Measurements from ENCODE around the gene C17orf114.
A peak's percentile ranks its signal among the peaks of the same experiment; 100 is the strongest.
"Not testable (repeated sequence)": the region's sequence is repeated elsewhere in the genome, so short reads cannot be mapped to it uniquely, and the experiment has no call there.

Gene C17orf114

DNA sequence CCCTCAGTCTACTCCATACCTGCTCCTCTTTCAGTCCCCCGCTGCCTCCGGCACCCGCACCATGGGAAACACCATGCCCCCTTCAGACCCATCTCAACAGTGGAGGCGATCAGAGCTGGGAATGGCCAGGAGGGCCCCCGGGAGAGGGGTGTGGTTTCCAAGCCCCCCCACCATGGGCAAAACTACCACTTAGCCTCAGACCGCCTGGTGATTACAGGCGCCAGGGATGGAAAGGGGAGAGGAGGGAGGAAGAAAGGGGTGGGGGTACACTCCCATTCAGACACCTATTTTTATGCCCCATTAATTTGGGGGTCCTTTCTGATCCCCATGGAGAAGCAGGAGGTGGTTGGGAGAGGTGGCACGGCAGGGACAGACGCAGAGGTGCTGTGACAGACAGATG lies at the start of gene C17orf114:
C17orf114 (minus strand) TSS at position 101 of the 400 bp plus-strand sequence.
- no peak for DNase-seq (ENCODE audit: low read depth in 2 of 2)

DNA sequence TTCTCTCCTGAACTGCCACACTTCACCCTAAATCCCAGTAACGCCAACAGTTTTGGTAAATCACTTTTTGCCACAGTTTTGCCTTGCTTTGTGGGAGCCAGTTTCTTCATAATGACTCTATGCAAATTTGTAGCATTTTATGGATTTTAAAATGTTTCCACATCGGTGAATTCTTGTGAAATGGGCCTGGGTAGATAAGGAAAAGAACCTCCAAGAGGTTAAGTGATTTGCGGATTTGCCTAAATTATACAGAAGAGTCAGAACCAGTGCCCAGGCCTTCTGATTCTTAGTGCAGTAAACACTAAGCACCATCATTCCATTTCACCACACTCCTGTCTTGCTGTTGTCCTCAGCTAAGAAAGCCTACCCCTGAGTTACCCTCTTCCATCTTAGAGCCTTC lies 49.0 kb upstream of the C17orf114 start:
- DNase-seq (ENCODE audit: low read depth in 2 of 2), result no peak

DNA sequence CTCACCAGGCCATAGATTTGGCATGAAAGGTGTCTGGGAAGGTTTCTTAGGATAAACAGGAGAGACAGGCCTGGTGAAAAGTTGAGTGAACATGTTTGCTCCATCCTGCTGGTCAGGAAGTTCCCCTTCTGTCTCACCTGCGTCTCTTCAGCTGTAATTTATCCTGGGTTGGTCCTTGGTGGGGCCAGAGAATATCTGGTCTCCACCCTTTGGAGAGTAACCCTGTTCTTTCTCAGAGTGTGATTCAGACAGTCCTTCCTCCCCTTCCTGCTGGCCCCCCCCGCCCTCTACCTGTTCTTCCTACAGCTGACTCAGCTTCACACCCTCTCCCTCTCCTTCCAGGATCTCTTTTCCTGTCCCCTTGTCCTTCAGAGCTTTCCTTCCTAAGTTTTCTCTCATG lies 48.1 kb upstream of the C17orf114 start:
- DNase-seq (ENCODE audit: low read depth in 2 of 2), result no peak

DNA sequence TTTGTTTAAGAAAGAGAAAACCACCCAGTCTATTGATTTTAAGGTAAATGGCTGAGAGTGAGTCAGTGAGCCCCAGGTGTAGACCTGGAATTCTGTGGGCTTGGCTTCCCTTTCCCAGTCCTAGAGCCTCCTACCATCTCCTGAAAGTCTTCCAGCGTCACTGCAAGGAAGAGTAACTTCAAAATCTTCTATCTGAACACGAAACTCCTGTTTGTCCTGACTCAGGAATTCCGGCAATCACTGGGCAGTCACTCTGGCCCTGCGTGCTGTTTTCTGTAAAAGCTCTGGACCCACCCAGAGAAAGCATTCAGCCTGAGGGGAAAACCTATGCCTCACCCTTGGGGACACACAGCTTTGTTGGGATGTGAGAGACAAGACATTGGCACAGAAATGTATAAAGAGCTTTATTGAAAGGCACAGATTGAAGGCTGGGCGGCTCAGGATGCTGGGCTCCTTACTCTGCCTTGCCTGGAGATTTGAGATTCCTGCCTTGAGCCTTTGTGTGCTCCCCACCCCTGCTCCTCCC lies 46.9 kb upstream of the C17orf114 start:
- no peak for DNase-seq (ENCODE audit: low read depth in 2 of 2)

DNA sequence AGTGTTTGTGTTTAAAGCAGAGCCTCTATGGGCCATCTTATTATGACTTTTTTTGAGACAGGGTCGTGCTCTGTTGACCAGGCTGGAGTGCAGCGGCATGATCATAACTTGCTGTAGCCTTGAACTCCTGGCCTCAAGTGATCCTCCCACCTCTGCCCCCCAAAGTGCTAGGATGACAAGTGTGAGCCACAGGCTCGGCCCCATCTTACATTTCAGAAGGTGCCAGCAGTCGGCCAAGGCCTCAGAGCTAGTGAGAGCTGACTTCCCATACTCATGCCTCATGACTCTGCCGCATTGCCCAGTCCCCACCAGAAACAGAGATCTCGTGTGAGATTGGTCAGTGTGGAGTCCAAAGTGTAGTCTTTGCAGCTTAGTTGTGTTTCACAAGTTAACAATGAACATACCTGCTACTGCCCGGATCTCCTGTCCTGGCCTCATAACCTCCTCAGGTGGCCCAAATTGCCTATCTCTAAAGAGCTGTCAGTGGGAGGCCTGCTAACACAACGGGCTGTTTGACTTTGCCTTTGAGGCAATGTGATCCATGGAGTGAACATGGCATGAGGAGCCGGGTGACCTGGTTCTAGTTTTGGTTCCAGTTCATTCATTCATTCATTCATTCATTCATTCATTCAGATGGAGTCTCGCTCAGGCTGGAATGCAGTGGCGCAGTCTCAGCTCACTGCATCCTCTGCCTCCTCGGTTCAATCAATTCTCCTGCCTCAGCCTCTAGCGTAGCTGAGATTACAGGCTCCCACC lies 44.7 kb upstream of the C17orf114 start:
- DNase-seq (ENCODE audit: low read depth in 2 of 2), result no peak

DNA sequence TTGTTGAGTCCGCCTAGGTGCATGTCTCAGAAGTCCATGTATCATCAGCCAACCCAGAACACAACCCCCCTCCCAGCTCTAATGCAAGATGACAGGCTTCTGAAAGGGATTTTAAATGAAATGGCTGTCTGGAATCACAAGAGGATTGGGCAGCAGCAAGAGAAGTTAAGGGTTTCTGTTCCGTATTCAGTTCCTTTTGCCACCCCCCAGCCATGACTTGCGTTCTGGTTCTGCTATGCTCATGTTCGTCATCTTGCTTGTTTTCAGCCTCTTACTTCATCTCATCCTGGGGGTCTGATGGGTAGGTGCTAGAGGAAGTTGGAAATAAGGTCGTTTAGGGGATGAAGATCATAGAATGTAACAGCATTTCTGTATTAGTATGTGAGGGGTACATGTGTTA lies 43.0 kb upstream of the C17orf114 start:
- no peak for DNase-seq (ENCODE audit: low read depth in 2 of 2)

DNA sequence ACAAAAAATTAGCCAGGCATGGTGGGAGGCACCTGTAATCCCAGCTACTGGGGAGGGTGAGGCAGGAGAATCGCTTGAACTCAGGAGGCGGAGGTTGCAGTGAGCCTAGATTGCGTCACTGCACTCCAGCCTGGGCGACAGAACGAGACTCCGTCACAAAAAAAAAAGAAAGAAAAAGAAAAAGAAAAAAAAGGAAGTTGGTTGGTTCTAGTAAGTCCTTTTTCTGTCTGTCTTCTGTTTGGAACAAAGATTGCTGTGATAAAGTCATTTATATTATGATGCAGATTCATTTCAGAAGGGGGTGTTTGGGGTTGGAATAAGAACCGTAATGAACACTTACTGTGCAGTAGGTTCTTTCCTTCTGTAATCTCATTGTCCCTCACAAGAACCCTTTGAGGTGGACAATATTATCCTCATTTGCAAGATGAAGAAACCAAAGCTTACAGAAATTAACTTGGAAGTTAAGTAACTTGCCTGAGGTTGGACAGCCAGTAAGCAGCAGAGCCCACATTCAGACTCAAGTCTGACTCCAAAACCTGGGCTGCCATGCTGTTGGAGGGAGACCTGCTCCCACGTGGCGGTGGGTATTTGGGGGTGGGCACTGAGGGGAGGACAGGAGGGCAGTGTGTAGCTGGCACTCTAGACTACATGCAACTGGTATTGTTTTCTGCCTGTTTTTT lies 41.3 kb upstream of the C17orf114 start:
- no peak for DNase-seq (ENCODE audit: low read depth in 2 of 2)

DNA sequence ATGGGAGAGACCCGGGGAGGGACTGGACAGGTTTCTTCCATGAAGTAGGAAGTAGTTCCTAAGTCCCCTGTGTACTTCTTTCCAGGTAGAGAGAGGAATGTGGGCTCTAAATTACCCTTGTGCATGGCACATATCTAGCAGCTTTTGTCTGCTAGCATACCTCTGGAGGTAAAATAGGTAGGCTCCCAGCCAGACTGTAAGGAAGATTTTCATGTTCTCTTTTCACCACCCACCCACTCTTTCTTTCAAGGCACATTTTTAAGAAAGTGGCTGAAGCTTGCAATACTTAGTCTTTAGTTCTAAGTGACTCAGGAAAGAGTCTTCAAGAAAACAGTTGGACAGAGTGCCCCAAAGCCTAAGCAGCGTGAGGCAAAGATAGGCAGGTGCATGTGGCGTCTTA lies 40.2 kb upstream of the C17orf114 start:
- DNase-seq (ENCODE audit: low read depth in 2 of 2), result no peak

DNA sequence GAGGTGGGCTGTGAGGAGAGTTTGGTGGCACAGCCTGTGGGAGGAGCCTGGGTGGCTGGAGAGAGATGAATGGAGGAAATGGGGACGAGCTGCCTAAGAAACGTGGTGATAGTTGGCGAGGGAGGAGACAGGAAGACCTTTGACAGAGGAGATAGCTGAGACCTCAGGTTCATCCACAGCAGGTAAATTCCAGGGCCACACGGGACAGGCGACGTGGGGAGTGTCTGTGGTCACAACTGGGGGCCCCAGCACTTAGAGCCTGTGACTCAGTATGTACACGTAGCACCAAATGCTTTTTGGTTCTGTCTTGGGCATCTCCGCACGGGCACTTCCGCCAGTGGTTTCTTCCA lies 38.7 kb upstream of the C17orf114 start:
- no peak for DNase-seq (ENCODE audit: low read depth in 2 of 2)

DNA sequence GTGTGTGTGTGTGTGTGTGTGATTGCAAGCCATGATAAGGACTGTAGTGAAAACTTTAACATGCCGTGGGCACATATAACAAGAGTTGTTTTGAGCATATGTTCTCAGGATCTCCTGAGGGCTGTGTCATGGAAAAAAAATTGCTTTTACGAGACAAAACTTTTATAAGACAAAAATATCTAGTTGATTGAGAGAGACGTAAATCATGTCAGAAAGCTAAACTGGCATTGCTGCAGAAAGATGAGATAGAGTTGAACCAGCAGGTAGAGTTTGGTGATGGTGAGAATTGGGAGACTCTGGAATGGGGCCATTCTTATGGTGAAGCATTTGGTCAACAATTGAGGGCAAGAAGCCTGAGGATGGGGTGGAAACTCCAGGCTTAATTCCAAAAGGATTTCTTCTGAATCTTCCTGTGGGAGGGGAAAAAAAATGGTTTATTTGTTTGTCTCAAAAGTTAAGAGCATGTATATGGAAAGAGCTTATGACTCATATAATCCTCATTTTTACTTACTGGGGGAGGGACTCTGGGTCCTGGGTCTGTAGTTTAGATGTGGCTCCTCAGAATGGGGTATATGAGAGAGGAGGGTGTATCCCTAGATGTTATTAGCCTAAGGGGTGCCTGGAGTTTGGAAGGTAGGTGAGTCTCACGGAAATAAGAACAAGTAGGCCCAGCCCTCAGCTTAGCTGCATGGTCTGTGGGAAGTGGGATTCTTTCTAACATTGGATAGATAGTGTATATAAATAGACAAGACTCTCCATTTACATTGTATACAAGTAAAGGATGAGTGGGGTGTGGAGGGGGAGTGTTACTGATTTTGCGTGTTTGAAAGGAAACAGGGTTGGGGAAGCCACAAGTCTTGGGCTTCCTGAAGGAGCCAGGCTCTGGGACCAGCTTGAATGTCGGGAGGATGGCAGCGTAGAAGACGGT lies 38.1 kb upstream of the C17orf114 start:
- DNase-seq (ENCODE audit: low read depth in 2 of 2), result no peak

DNA sequence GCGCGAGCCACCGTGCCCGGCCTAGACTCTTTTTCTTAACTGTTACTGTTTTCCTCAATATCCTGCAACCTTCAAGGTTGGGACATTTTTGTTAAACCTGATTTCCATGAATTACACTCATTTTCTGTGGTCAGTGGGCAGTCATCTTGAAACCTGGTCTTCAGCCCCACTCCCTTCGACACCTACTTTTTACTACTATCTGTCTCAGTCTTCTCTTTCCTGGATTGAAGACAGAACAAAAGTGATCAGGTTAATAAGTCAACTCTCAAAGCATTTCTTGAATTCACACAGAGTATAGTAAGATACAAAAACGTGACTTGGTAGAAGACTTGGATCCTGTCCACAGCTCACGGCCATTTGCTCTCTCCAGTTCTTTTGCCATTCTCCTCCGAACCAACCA lies 37.1 kb upstream of the C17orf114 start:
- DNase-seq (ENCODE audit: low read depth in 2 of 2), result no peak

DNA sequence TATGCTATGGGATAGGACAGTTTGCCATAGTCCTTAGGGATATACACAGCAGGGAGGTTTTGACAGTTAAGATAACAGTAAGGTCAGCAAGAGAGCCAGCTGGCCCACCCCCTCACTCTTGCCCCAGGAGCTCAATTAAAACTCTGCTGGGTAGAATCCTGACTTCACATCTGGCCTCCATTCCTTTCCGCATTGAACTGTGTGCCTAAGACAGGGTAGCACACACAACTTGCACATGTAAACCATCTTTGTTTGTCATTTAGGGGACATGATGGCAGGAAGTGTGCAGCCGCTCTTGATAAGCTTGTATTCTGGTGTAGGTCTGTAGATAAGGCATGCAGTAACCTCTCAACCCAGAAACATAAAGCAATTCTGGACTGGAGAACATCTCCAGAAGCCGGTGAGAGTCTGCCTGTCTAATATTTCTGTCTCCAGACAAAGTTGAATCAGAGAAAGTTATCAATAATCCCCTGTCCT lies 36.2 kb upstream of the C17orf114 start:
- DNase-seq (ENCODE audit: low read depth in 2 of 2), result no peak

DNA sequence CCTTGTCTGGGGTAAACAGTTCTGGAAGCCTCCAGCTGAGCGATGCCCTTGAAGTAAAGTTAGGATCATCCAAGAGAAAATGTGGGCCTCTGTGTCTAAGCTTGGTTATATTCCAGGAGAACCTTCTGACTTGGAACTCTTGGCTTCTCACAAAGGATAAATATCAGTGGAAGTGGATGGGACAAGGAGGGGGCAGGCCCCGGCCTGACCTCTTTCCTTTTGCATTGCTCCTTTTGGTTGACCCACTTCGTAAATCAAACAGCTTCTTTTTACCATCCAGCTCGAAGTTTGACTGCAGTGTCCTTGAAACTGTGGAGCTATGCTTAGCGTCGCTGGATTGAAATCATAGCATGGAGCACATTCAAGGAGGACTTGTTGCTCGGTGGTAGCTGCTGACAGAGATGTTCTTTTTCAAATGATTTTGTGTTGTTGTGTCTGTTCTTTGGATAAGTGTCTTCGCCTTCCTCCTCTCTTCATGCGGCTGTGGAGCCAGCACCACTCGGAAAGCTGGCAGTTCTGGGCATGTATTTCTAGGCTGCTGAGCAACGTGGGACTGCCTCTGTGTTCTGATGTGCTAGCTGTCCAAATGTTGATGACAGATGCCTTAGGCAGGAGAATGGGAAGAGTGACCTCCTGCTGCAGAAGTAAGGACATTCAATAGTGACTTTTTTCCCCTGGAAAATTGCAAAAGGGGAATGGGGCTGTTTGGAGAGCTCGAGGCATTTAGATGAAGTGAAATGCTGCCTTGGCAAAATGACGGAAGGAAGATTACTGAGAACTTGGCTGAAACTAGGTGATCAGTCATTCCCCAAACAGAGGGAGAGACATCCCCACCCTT lies 35.6 kb upstream of the C17orf114 start:
- no peak for DNase-seq (ENCODE audit: low read depth in 2 of 2)

DNA sequence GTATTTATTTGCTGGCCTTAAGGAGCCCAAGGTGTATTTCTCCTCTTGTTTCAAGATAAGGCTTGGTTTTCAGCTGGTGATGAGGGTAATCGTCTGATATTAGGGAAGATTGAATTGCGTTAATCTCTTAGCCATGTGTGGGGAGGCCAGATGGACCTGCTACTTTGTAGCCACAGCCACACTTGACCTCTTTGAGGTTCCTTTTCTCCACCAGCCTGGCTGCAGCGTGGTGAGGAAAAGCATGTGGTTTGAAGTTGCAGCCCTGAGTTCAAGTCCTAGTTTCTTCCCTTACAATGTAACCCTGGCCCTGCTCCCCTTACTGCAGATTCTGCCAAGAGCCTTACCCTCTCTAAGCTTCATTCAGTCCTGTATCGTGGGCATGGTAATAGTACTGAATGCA lies 34.1 kb upstream of the C17orf114 start:
- no peak for DNase-seq (ENCODE audit: low read depth in 2 of 2)

DNA sequence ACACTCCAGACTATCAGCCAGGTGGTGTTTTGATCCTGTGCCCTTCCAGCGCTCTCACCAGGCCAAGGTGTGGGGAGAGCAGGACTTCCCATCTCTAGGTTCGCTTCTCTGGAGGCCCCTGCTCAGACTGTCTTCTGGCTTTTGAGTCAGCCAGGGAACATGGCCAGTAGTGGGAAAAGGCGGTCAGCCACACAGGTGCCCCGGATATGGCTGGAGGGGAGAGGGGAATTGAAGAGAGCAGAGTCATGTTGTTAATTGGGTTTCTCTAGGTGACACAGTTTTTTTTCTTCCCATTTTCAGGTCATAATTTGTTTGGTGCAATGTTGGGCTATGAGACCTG lies 32.5 kb upstream of the C17orf114 start:
- DNase-seq (ENCODE audit: low read depth in 2 of 2), result no peak

DNA sequence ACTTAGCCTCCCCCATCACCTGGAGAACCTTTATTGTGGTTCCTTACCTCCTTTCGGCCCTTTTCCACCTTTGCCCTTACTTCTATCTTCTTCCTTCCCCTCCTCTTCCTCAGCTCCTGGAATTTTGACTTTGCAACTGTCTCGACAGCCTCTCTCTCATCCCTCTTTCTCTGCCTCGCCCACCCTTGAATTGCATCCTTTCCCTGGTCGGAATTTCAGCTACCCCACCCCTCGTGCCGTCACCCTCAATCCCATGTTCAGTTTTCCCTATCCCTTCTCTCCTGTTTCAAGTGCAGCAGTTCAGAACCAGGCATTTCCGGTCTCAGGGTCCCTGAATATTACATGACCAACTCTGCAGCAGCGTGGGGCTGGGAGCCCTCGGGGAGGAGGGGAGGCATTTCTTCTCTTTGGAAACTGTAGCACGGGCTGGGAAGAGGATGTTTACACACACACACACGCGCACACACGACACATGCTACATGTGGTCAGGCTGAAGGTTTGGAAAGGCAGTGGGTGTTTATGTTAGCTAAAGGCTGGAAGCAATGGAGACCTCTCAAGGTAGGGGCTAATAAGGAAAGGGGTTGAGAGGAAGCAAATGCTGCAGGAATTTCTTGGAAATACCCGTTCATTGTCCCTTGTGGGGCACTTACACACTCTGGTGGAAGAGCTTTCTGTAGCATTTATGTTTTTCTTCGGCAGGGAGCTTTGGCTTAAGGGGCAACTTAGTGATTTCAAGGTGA lies 32.0 kb upstream of the C17orf114 start:
- DNase-seq (ENCODE audit: low read depth in 2 of 2), result peak in 1 of 2 experiments; percentile 14

DNA sequence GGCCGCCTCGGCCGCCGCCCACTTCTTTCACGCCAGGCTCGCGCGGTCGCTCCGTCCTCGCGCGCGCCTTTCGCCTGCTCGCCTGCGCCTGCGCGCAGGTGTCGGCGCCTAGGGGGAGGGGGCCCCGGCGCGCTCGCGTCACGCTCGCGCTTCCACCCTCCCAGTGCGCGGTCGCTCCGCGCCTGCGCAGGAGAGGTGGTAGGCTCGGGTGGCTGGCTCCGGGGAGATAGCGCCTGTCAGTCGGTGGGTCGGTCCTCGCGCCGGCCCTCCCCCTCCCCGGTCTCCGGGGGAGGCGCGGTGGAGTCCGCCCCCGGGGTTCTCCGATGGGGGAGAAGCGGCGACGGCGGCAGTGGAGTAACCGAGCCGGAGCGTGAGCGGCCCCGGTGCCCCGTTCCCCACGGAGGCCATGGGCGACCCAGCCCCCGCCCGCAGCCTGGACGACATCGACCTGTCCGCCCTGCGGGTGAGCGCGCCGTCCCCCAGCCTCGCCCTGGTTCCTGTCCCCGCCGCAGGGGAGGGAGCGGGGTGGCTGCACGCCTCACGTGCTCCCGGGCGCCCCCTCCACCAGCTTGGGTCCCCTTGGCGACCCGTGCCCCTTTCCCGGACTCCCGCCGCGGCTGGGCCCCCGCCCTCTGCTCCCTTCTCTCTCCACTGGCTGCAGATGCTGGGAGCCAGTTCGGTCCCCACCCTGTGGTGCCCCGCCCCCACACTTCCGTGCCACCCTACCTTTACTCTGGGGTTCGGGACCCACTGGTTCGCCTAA lies 31.2 kb upstream of the C17orf114 start, which contains the start of gene MINK1:
MINK1 (plus strand) TSS at position 163 of the 763 bp plus-strand sequence; CDS start at position 407, 244 bp downstream.
- peak; percentile 87 for DNase-seq (ENCODE audit: low read depth in 2 of 2)

DNA sequence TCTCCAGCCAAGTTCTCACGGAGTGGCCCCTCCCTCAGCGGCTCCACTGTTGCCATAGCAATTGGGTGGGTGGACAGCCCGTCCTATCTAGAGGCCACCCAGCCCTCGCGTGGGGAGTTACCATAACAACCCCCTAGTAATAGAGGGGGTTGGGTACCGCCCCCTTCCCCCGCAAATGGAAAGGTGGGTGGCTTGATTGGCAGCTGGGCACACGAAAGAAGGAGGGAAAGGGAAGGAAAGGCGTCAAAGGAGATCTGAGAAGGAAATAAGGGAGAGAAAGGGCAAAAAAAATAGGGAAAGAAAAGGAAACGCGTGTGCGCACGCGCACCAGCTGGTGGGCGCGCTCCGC lies 30.7 kb upstream of the C17orf114 start:
- DNase-seq (ENCODE audit: low read depth in 2 of 2), result not testable (repeated sequence)

DNA sequence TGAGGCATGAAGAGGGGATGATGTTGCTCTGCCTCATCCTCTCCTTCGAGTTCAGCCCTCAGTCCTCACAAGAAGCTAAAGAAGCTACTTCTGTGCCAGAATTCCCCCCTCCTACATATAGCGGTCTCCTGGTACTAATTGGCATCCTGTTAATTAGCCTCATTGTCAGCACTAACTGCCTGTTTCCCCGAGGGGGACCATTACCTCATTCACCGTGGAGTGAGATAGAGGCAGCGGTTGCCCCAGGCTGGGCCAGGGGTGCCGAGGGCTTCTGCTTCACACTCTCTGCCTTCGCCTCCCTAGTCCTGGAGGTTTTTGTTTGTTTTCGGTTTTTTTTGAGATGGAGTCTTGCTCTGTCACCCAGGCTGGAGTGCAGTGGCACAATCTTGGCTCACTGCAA lies 25.3 kb upstream of the C17orf114 start:
- DNase-seq (ENCODE audit: low read depth in 2 of 2), result no peak
